DND-41 (cell line): ENCODE measurements around the gene KRR1.
"Not testable (repeated sequence)": the region's sequence is repeated elsewhere in the genome, so short reads cannot be mapped to it uniquely, and the experiment has no call there.

Experiments
- ATAC-seq: fragments of 200-7000 bp; cut with Tn5 transposase; 3 replicates; pipeline ENCODE4 v1.9.1; 2021; ENCODE audit warnings: low read depth; ENCODE audit not compliant: insufficient read depth
- DNase-seq: peaks from one replicate; pipeline ENCODE4 v3.0.0-alpha.2; 2020
- H2AFZ ChIP-seq: 2 replicates; pipeline ENCODE4 v1.6.0; 2012; ENCODE audit warnings: low read depth, low read length
- H3K27ac ChIP-seq: 2 replicates; pipeline ENCODE4 v1.5.1; 2012; ENCODE audit warnings: low read length, inconsistent platforms
- H3K27me3 ChIP-seq: fragments of 200-600 bp; sonication (generic); 2 replicates; pipeline ENCODE4 v1.6.0; 2012; ENCODE audit warnings: low read length, mild to moderate bottlenecking, inconsistent platforms; ENCODE audit not compliant: insufficient read depth, poor library complexity
- H3K36me3 ChIP-seq: 2 replicates; pipeline ENCODE4 v1.5.1; 2012; ENCODE audit warnings: low read length, inconsistent platforms; ENCODE audit not compliant: insufficient read depth
- H3K4me1 ChIP-seq: 2 replicates; pipeline ENCODE4 v1.5.1; 2012; ENCODE audit warnings: mild to moderate bottlenecking, low read length; ENCODE audit not compliant: insufficient read depth
- H3K4me2 ChIP-seq: 2 replicates; pipeline ENCODE4 v1.6.0; 2012; ENCODE audit warnings: mild to moderate bottlenecking, moderate library complexity, low read length, inconsistent platforms; ENCODE audit not compliant: insufficient read depth
- H3K4me3 ChIP-seq, 2 experiments: fragments of 200-600 bp in 1 of 2; shearing (Covaris generic) in 1 of 2; 2 replicates each; pipeline ENCODE4 v1.5.1; 2012 to 2016; ENCODE audit warnings: inconsistent platforms in 2 of 2, low read length in 2 of 2, mild to moderate bottlenecking in 2 of 2, low read depth in 1 of 2, moderate library complexity in 1 of 2
- H3K79me2 ChIP-seq: 2 replicates; pipeline ENCODE4 v1.6.0; 2012; ENCODE audit warnings: low read length, inconsistent platforms; ENCODE audit not compliant: insufficient read depth
- H3K9ac ChIP-seq: 2 replicates; pipeline ENCODE4 v1.6.0; 2012; ENCODE audit warnings: low read depth, mild to moderate bottlenecking, inconsistent platforms, low read length, moderate library complexity
- H3K9me3 ChIP-seq: 2 replicates; pipeline ENCODE4 v1.5.1; 2012; ENCODE audit warnings: low read length, moderate library complexity, mild to moderate bottlenecking, inconsistent platforms; ENCODE audit not compliant: insufficient read depth, severe bottlenecking
- H4K20me1 ChIP-seq: 2 replicates; pipeline ENCODE4 v1.6.0; 2012; ENCODE audit warnings: low read length; ENCODE audit not compliant: insufficient read depth
- EZH2 ChIP-seq: IDR thresholded peaks from 3 replicates; pipeline ENCODE4 v1.6.1; 2012; ENCODE audit warnings: borderline replicate concordance, low read depth, mild to moderate bottlenecking, moderate library complexity, low read length, inconsistent platforms; ENCODE audit not compliant: severe bottlenecking
- TF ChIP-seq, protein P1 (sequence below): IDR thresholded peaks from 2 replicates; pipeline ENCODE4 v1.5.1; 2012; ENCODE audit warnings: borderline replicate concordance, low read length, moderate library complexity, mild to moderate bottlenecking; ENCODE audit not compliant: poor library complexity, severe bottlenecking; ENCODE audit errors: extremely low read depth

Gene KRR1

DNA sequence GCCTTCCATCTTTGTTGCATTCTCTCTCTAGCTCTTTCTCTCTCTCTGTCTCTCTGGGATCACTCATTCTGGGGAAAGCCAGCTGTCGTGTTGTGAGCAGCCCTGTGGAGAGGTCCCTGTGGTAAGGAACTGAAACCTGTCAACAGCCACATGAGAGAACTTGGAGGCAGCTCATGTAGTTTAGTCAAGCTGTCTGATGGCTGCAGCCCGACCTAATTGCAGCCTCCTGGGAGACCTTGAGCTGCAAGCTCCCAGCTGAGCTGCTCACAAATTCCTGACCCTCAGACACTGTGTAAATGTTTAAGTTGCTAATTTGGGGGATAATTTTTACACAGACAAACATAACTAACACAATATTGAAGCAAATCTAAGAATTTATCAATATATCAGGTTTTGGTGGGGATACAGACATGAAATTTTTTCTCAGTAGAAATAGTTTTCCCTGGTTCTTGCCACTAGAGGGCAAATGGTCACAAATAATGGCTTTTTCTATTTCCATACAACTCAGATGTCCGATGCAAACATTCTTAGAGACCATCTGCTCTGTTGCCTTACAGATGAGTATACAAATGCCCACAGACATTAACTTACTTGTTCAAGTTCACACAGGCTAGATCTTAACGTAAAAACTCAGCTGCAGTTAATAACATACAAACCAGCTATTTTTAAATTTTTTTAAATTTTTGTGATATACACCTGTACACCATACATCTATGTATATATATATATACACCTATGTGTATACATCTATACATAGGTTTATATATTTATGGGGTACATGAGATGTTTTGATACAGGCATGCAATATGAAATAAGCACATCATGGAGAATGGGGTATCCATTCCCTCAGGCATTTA lies 15.5 kb upstream of the KRR1 start:
- H3K9me3 ChIP-seq, result no peaks in the 10 kb centered on the region
- TF ChIP-seq EZH2, result no peak
- TF ChIP-seq, protein P1, sequence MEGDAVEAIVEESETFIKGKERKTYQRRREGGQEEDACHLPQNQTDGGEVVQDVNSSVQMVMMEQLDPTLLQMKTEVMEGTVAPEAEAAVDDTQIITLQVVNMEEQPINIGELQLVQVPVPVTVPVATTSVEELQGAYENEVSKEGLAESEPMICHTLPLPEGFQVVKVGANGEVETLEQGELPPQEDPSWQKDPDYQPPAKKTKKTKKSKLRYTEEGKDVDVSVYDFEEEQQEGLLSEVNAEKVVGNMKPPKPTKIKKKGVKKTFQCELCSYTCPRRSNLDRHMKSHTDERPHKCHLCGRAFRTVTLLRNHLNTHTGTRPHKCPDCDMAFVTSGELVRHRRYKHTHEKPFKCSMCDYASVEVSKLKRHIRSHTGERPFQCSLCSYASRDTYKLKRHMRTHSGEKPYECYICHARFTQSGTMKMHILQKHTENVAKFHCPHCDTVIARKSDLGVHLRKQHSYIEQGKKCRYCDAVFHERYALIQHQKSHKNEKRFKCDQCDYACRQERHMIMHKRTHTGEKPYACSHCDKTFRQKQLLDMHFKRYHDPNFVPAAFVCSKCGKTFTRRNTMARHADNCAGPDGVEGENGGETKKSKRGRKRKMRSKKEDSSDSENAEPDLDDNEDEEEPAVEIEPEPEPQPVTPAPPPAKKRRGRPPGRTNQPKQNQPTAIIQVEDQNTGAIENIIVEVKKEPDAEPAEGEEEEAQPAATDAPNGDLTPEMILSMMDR, result peak; percentile 71
- H3K9ac ChIP-seq, result no peak overlapping the region
- DNase-seq (peak; percentile 48), ATAC-seq (peak; percentile 88)
- H3K27ac ChIP-seq, result no peak overlapping the region
- H2AFZ ChIP-seq, result 0 out of 2 replicates have a peak overlapping the region, but pooled peaks have one; percentile 10
- no peaks in the 10 kb centered on the region for H3K79me2 ChIP-seq
- no peak overlapping the region for H3K4me2 ChIP-seq
- no peaks in the 10 kb centered on the region for H4K20me1 ChIP-seq
- no peaks in the 10 kb centered on the region for H3K27me3 ChIP-seq
- no peaks in the 10 kb centered on the region for H3K36me3 ChIP-seq
- H3K4me3 ChIP-seq, result no peak overlapping the region
- H3K4me1 ChIP-seq, result peaks cover 7% of the 10 kb centered on the region

DNA sequence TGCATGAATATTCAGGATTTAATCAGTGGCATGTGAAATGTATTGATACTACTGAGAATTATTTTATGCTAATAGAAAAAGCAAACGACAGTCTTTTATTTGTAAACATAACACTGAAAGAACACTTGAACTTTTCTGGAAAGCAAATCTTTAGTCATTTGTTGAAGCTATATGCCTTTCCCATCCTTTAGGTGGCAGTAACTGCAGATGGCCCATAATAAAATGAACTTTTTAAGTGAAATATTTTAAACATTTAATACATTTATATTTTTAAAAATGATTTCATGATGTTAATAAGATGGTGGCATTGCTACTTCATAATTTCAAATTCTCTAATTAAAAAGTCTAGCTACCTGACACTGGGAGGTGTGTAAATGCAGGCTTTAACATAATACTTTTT lies 13.9 kb upstream of the KRR1 start:
- Histone ChIP-seq H3K9ac (no peak overlapping the region), H3K4me2 (no peak overlapping the region), H3K4me3 (no peak overlapping the region), H3K4me1 (peaks cover 7% of the 10 kb centered on the region), H3K79me2 (no peaks in the 10 kb centered on the region), H2AFZ (no peak overlapping the region), H3K36me3 (no peaks in the 10 kb centered on the region), H3K27me3 (no peaks in the 10 kb centered on the region), H3K27ac (no peak overlapping the region), H3K9me3 (no peaks in the 10 kb centered on the region), H4K20me1 (no peaks in the 10 kb centered on the region)
- DNase-seq (no peak), ATAC-seq (no peak)
- TF ChIP-seq, protein P1, result no peak
- no peak for TF ChIP-seq EZH2

DNA sequence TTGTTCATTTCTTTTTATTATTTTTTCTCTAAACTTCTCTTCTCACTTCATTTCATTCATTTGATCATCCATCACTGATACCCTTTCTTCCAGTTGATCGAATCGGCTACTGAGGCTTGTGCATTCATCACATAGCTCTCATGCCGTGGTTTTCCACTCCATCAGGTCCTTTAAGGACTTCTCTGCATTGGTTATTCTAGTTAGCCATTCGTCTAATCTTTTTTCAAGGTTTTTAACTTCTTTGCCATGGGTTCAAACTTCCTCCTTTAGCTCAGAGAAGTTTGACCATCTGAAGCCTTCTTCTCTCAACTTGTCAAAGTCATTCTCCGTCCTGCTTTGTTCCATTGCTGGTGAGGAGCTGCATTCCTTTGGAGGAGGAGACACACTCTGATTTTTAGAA lies 10.7 kb upstream of the KRR1 start:
- not testable (repeated sequence) for H3K4me1 ChIP-seq, DNase-seq, ATAC-seq, H3K9ac ChIP-seq, H3K36me3 ChIP-seq, H3K4me3 ChIP-seq, H2AFZ ChIP-seq, H3K79me2 ChIP-seq, H3K4me2 ChIP-seq, H3K9me3 ChIP-seq, H4K20me1 ChIP-seq, H3K27me3 ChIP-seq, H3K27ac ChIP-seq

DNA sequence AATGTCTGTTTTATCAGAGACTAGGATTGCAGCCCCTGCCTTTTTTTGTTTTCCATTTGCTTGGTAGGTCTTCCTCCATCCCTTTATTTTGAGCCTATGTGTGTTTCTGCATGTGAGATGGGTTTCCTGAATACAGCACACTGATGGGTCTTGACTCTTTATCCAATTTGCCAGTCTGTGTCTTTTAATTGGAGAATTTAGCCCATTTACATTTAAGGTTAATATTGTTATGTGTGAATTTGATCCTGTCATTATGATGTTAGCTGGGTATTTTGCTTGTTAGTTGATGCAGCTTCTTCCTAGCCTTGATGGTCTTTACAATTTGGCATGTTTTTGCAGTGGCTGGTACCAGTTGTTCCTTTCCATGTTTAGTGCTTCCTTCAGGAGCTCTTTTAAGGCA lies 9.8 kb upstream of the KRR1 start:
- H3K9me3 ChIP-seq, H3K9ac ChIP-seq, H3K4me1 ChIP-seq, H3K79me2 ChIP-seq, H2AFZ ChIP-seq, H3K27me3 ChIP-seq, H3K4me3 ChIP-seq, H4K20me1 ChIP-seq, H3K4me2 ChIP-seq, DNase-seq, H3K36me3 ChIP-seq, ATAC-seq, H3K27ac ChIP-seq: not testable (repeated sequence)
